ENCODE measurements around the gene RCCD1.
A peak's percentile ranks its signal among the peaks of the same experiment; 100 is the strongest.

Gene RCCD1

GRCh38 chr15:90991587-90992285 lies 37.1 kb downstream of the RCCD1 start:
- TF ChIP-seq EZH2phosphoT487 (IDR thresholded peaks at IDR 0.05; ENCODE audit: borderline replicate concordance) (no peak), CTCF (conservative IDR thresholded peaks at IDR 0.05; ENCODE audit: low read length) (no peak)
- H3K9me2 ChIP-seq (replicated peaks; ENCODE audit: low read depth, low read length), result no peaks in the 10 kb centered on the region
- H3K27me3 ChIP-seq (ENCODE audit: insufficient read depth, low read length, poor library complexity, severe bottlenecking), result no peaks in the 10 kb centered on the region
- H3K4me2 ChIP-seq (ENCODE audit: low read depth, low read length, poor library complexity, severe bottlenecking), result peak overlapping the region; percentile 87
- H3K4me3 ChIP-seq (ENCODE audit: low read length, poor library complexity, severe bottlenecking), result peak overlapping the region; percentile 88
- peaks cover 95% of the 10 kb centered on the region for H3K79me2 ChIP-seq (ENCODE audit: insufficient read depth, low read length)
- no peaks in the 10 kb centered on the region for H3K9me3 ChIP-seq (ENCODE audit: insufficient read depth, low read depth, low read length)
- no peak overlapping the region for H2AFZ ChIP-seq (ENCODE audit: low read length)
- H3K9ac ChIP-seq (ENCODE audit: low read depth, low read length, poor library complexity, severe bottlenecking), result peak overlapping the region; percentile 91
- H3K36me3 ChIP-seq (ENCODE audit: insufficient read depth, low read length), result no peaks in the 10 kb centered on the region
- H3F3A ChIP-seq (ENCODE audit: low read depth), result no peaks in the 10 kb centered on the region
- H3K4me1 ChIP-seq (ENCODE audit: insufficient read depth, low read length, poor library complexity, severe bottlenecking), result peaks cover 59% of the 10 kb centered on the region
- H4K20me1 ChIP-seq (ENCODE audit: insufficient read depth, low read length, poor library complexity, severe bottlenecking), result peaks cover 42% of the 10 kb centered on the region

DNA sequence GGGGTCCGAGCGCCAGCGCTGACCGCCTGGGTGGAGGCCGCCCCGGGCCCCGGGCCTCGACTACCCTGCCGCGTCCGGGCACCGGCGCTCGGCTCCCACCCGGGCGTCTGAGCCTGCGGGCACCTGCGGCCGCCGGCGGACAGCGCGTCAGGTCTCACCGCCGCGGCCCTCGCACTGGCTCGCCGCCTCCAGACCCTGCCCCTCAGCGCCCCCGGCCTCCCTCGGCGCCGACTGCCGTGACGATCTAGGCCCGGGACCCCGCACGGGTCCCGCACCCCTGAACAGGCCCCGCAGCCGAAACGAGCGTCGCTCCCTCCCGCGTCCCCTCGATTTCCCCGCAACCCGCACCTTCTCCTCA lies 39.4 kb downstream of the RCCD1 start:
- peak overlapping the region; percentile 87 for H3K4me2 ChIP-seq (ENCODE audit: low read depth, low read length, poor library complexity, severe bottlenecking)
- peaks cover 20% of the 10 kb centered on the region for H4K20me1 ChIP-seq (ENCODE audit: insufficient read depth, low read length, poor library complexity, severe bottlenecking)
- no peaks in the 10 kb centered on the region for H3F3A ChIP-seq (ENCODE audit: low read depth)
- H3K27me3 ChIP-seq (ENCODE audit: insufficient read depth, low read length, poor library complexity, severe bottlenecking), result no peaks in the 10 kb centered on the region
- peaks cover 12% of the 10 kb centered on the region; the same call in 1 of the 2 replicates for H3K36me3 ChIP-seq (ENCODE audit: insufficient read depth, low read length)
- H3K9ac ChIP-seq (ENCODE audit: low read depth, low read length, poor library complexity, severe bottlenecking), result peak overlapping the region; percentile 91
- TF ChIP-seq CTCF (conservative IDR thresholded peaks at IDR 0.05; ENCODE audit: low read length) (no peak), EZH2phosphoT487 (IDR thresholded peaks at IDR 0.05; ENCODE audit: borderline replicate concordance) (no peak)
- H3K9me2 ChIP-seq (replicated peaks; ENCODE audit: low read depth, low read length), result no peaks in the 10 kb centered on the region
- peak overlapping the region; percentile 88 for H3K4me3 ChIP-seq (ENCODE audit: low read length, poor library complexity, severe bottlenecking)
- peak overlapping the region; percentile 92 for H2AFZ ChIP-seq (ENCODE audit: low read length)
- H3K79me2 ChIP-seq (ENCODE audit: insufficient read depth, low read length), result peaks cover 72% of the 10 kb centered on the region
- no peaks in the 10 kb centered on the region for H3K9me3 ChIP-seq (ENCODE audit: insufficient read depth, low read depth, low read length)
- peaks cover 36% of the 10 kb centered on the region for H3K4me1 ChIP-seq (ENCODE audit: insufficient read depth, low read length, poor library complexity, severe bottlenecking)

DNA sequence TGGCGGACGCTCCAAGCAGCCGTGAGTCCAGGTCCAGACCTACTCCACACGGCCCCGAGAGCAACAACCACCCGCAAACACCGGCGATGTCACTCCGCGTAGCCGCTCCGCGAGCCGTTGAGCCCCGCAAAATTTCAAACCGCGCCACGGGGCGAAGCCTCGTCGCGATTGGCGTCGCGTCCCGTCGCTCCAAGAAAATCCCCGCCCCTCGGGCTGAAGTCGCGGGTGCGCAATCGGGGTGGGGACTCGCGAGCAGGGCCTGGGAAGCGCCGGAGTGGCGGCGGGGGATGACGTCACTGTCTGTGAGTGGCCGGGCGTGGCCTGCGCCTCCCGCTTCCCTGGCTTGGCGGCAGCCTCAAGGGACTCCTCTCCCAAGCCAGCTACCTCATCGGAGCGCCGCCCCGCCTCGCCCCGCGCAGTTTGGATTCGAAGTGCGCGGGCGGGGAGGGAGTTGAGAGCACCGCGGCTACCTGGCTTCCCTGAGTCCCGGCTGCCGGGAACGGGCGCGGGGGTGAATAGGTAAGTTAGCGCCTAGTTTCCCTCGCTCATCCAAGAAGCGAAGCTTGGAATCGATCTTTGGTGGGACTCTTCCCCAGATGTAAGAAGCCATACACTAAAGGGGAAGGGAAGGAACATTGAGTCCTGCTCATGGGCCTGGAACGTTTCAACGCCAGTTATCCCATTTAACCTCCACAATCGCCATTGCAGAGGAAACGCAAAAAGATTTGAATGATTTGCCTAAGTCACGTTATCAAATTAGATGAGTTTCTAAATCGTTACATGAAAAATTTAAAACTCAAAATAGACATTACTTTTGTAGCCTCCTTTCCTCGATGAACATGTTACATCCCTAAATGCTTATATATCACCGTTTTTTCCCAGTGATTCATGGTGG lies 40.0 kb downstream of the RCCD1 start, which contains the start of gene PRC1:
Gene PRC1 (minus strand): TSS at position 119 of the 895 bp plus-strand sequence. CDS start 118 bp downstream, at position 1.
- H4K20me1 ChIP-seq (ENCODE audit: insufficient read depth, low read length, poor library complexity, severe bottlenecking), result peaks cover 14% of the 10 kb centered on the region
- H3K9ac ChIP-seq (ENCODE audit: low read depth, low read length, poor library complexity, severe bottlenecking), result peak within 1 kb of the TSS; percentile 91
- peak within 1 kb of the TSS; percentile 98 for H2AFZ ChIP-seq (ENCODE audit: low read length)
- no peaks in the 10 kb centered on the region for H3K9me2 ChIP-seq (replicated peaks; ENCODE audit: low read depth, low read length)
- H3K27me3 ChIP-seq (ENCODE audit: insufficient read depth, low read length, poor library complexity, severe bottlenecking), result no peaks in the 10 kb centered on the region
- peaks cover 14% of the 10 kb centered on the region; the same call in 1 of the 2 replicates for H3K36me3 ChIP-seq (ENCODE audit: insufficient read depth, low read length)
- peak within 1 kb of the TSS; percentile 88 for H3K4me3 ChIP-seq (ENCODE audit: low read length, poor library complexity, severe bottlenecking)
- no peaks in the 10 kb centered on the region for H3K9me3 ChIP-seq (ENCODE audit: insufficient read depth, low read depth, low read length)
- TF ChIP-seq CTCF (conservative IDR thresholded peaks at IDR 0.05; ENCODE audit: low read length), result no peak
- no peak for TF ChIP-seq EZH2phosphoT487 (IDR thresholded peaks at IDR 0.05; ENCODE audit: borderline replicate concordance)
- H3F3A ChIP-seq (ENCODE audit: low read depth), result no peaks in the 10 kb centered on the region
- peaks cover 66% of the 10 kb centered on the region for H3K79me2 ChIP-seq (ENCODE audit: insufficient read depth, low read length)
- H3K4me2 ChIP-seq (ENCODE audit: low read depth, low read length, poor library complexity, severe bottlenecking), result peak within 1 kb of the TSS; percentile 87
- peaks cover 30% of the 10 kb centered on the region for H3K4me1 ChIP-seq (ENCODE audit: insufficient read depth, low read length, poor library complexity, severe bottlenecking)

Data from Loucy (cell line).